ENCODE data around the gene CCL19. TPM values are rescaled to one million over a fixed set of nuclear protein-coding genes. Genes with fewer than 3 reads are reported as not detected.
A peak's percentile ranks its signal among the peaks of the same experiment; 100 is the strongest.

CCL19 gene
- total RNA-seq, 1 experiment from 2014 or later, result not detected

DNA sequence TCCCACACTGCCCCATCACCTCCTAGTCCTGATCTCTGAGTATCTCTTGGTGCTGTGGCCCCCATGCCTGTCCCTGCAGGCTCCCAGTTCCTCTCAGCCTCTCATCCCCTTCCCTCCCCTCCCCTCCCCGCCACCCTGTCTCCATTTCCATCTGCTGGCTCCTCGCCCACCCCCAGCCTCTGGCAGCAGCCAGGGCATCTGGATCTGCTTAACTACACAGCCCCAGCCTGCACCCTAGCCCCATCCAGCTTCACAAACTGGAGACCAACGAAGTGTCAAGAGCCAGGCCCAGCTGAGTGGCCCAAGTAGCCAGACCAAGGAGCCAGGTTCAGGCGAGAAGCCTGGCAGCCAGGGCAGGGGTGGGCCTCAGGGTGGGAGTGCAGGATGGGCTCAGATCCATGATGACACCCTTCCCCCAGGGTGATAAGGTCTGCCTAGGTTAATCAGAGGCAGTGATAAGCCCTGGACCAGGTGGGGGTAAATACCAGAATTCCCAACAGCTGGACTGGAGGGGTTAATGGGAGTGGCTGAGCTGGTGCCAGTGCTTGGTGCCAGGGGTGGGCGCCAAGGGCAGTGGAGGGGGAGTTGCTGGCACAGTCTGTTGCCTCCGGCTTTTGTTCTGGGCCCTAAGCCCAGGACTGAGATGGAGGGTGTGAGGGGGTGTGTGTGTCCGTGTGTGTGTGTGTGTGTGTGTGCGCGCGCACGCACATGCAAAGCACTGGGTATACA is 36.6 kb downstream of the CCL19 start:
- no peak for DNase-seq
- no TSS peak for BruUV-seq (replicated peaks)
- Histone ChIP-seq H3K9me3 (ENCODE audit: low read length) (no peaks in the 10 kb centered on the region), H4K20me1 (ENCODE audit: low read length) (no peaks in the 10 kb centered on the region), H3F3A (ENCODE audit: low read length, unreplicated experiment) (no peaks in the 10 kb centered on the region), H3K4me2 (ENCODE audit: low read length) (no peak overlapping the region), H3K4me1 (ENCODE audit: insufficient read depth, low read length) (peaks cover 18% of the 10 kb centered on the region; the same call in 1 of the 2 replicates), H3K4me3 (ENCODE audit: low read length) (no peak overlapping the region), H2AFZ (ENCODE audit: low read length) (no peak overlapping the region), H3K9me2 (replicated peaks; ENCODE audit: low read length) (no peaks in the 10 kb centered on the region), H3K36me3 (ENCODE audit: low read depth, low read length) (no peaks in the 10 kb centered on the region), H3K79me2 (ENCODE audit: low read length) (no peaks in the 10 kb centered on the region), H3K9ac (ENCODE audit: low read length) (no peak overlapping the region), H3K27me3 (ENCODE audit: low read length) (no peaks in the 10 kb centered on the region), H3K27ac (ENCODE audit: low read length) (no peak overlapping the region)
- TF ChIP-seq EZH2phosphoT487 (IDR thresholded peaks at IDR 0.05; ENCODE audit: borderline replicate concordance, low read length) (no peak), EZH2 (IDR thresholded peaks at IDR 0.05; ENCODE audit: low read length, unreplicated experiment) (no peak)
- TF ChIP-seq, protein P1, sequence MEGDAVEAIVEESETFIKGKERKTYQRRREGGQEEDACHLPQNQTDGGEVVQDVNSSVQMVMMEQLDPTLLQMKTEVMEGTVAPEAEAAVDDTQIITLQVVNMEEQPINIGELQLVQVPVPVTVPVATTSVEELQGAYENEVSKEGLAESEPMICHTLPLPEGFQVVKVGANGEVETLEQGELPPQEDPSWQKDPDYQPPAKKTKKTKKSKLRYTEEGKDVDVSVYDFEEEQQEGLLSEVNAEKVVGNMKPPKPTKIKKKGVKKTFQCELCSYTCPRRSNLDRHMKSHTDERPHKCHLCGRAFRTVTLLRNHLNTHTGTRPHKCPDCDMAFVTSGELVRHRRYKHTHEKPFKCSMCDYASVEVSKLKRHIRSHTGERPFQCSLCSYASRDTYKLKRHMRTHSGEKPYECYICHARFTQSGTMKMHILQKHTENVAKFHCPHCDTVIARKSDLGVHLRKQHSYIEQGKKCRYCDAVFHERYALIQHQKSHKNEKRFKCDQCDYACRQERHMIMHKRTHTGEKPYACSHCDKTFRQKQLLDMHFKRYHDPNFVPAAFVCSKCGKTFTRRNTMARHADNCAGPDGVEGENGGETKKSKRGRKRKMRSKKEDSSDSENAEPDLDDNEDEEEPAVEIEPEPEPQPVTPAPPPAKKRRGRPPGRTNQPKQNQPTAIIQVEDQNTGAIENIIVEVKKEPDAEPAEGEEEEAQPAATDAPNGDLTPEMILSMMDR (conservative IDR thresholded peaks at IDR 0.05; ENCODE audit: low read depth, low read length), result no peak
- intact Hi-C loops (cut with micrococcal nuclease), result no loop called here
- no peak for ATAC-seq
- CTCF ChIA-PET, result no interaction called here
- POLR2A ChIA-PET (ENCODE audit: unreplicated experiment), result no interaction called here

DNA sequence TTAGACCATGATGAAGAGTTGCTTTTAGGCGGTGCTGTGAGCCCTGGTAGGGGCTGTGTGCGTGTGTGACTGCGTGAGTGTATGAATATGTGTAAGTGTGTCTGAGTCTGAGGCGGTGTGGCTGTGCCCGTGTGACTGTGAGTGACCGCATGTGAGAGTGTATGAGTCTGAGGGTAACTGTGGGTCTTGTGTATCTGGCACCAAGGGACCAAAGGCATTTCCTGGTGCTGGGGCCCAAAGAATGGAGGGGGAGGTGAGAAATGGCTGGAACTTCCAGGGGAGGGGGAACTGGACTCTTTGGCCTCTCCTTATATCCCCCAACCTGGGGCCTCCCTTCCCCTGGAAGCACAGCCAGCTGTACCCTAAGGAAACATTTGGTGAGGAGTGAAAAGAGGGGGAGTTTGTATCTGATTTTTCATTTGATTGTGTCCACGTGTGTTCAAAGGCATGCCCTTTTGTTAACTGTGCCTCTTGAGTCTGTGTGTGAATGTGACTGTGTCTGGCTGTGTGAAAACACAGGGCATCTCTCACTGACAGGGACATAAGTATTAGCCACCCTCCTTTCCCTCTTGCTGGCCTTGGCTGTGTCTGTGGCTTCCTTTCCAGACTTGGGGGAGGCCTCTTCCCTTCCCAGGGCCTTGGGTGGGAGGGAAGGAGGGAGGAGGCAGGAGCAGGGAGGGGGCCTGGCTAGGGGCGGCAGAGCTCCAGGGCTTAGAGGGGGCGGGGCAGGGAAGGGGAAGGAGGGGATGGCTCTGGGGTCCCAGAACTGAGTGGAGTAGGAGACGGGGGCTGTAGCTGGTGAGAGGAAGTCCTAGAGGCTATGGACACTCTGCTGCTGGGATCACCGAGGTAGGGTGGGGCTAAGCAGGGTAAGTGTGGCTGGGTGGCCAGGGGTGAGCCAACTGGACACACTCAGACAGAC is 37.7 kb downstream of the CCL19 start:
- H3K27ac ChIP-seq (ENCODE audit: low read length), result no peak overlapping the region
- no peaks in the 10 kb centered on the region for H3F3A ChIP-seq (ENCODE audit: low read length, unreplicated experiment)
- intact Hi-C loops (cut with micrococcal nuclease), result no loop called here
- no peaks in the 10 kb centered on the region for H3K36me3 ChIP-seq (ENCODE audit: low read depth, low read length)
- BruUV-seq (replicated peaks), result no TSS peak
- H3K79me2 ChIP-seq (ENCODE audit: low read length), result no peaks in the 10 kb centered on the region
- H2AFZ ChIP-seq (ENCODE audit: low read length), result no peak overlapping the region
- DNase-seq (no peak), ATAC-seq (no peak)
- ChIA-PET POLR2A (ENCODE audit: unreplicated experiment) (no interaction called here), CTCF (no interaction called here)
- no peaks in the 10 kb centered on the region for H3K27me3 ChIP-seq (ENCODE audit: low read length)
- no peaks in the 10 kb centered on the region for H3K9me3 ChIP-seq (ENCODE audit: low read length)
- no peaks in the 10 kb centered on the region for H3K9me2 ChIP-seq (replicated peaks; ENCODE audit: low read length)
- H3K4me3 ChIP-seq (ENCODE audit: low read length), result no peak overlapping the region
- H3K4me2 ChIP-seq (ENCODE audit: low read length), result peak overlapping the region; percentile 89; the same call in 1 of the 2 replicates
- peaks cover 15% of the 10 kb centered on the region; the same call in 1 of the 2 replicates for H3K4me1 ChIP-seq (ENCODE audit: insufficient read depth, low read length)
- H3K9ac ChIP-seq (ENCODE audit: low read length), result no peak overlapping the region
- no peaks in the 10 kb centered on the region for H4K20me1 ChIP-seq (ENCODE audit: low read length)
- TF ChIP-seq, protein P1 (conservative IDR thresholded peaks at IDR 0.05; ENCODE audit: low read depth, low read length), result no peak
- no peak for TF ChIP-seq EZH2phosphoT487 (IDR thresholded peaks at IDR 0.05; ENCODE audit: borderline replicate concordance, low read length)
- no peak for TF ChIP-seq EZH2 (IDR thresholded peaks at IDR 0.05; ENCODE audit: low read length, unreplicated experiment)
